Upper lobe of left lung (tissue), 4 donors: ENCODE measurements around the gene PARG.
"Not testable (repeated sequence)": the region's sequence is repeated elsewhere in the genome, so short reads cannot be mapped to it uniquely, and the experiment has no call there.

Experiments
- CTCF ChIP-seq, 6 experiments: fragments of 450-650 bp in 4 of 6; fragments of 200-600 bp in 2 of 6; sonication (generic) in 2 of 6; IDR thresholded peaks; one replicate each; pipeline ENCODE4 v1.5.1; 2016 to 2019; ENCODE audit warnings: antibody characterized with exemption in 6 of 6
- EP300 ChIP-seq, 4 donors: sonication (generic); formaldehyde crosslinking; IDR thresholded peaks; one replicate each; pipeline ENCODE4 v1.5.1; 2017; ENCODE audit warnings: antibody characterized with exemption in 4 of 4, control low read depth in 2 of 4
- POLR2A ChIP-seq, 4 donors: fragments of 450-650 bp; IDR thresholded peaks; one replicate each; pipeline ENCODE4 v1.5.1; 2016 to 2017; ENCODE audit warnings: antibody characterized with exemption in 4 of 4, mild to moderate bottlenecking in 2 of 4
- POLR2AphosphoS5 ChIP-seq, 2 donors: sonication (generic); formaldehyde crosslinking; IDR thresholded peaks; one replicate each; pipeline ENCODE4 v1.5.1; 2017; ENCODE audit warnings: antibody characterized with exemption in 2 of 2

- not testable (repeated sequence) for TF ChIP-seq EP300, POLR2AphosphoS5, CTCF, POLR2A (IDR thresholded peaks at IDR 0.05)
These were observed 35.9 kb upstream of the PARG start for GRCh38 chr10:49977756-49978155.
